Smooth muscle cell (in vitro differentiated cells): ENCODE data around the gene RHCG. TPM values are rescaled to one million over a fixed set of nuclear protein-coding genes. Genes with fewer than 3 reads are reported as not detected.

ENCODE experiments used
- DNase-seq: peaks from one replicate; lab custom pipeline; 2025; ENCODE audit not compliant: unreplicated experiment; lab: John Stamatoyannopoulos, UW
- H2AFZ ChIP-seq: fragments of 200-600 bp; sonication (generic); 2 replicates; pipeline ENCODE4 v1.6.0; 2016; ENCODE audit warnings: antibody characterized with exemption, low read depth, mild to moderate bottlenecking
- H3F3A ChIP-seq: fragments of 200-600 bp; sonication (generic); 2 replicates; pipeline ENCODE4 v1.6.0; 2017; ENCODE audit warnings: antibody characterized with exemption, low read depth
- H3K27ac ChIP-seq: fragments of 200-600 bp; sonication (generic); 2 replicates; pipeline ENCODE4 v1.5.1; 2016; ENCODE audit warnings: low read depth, mild to moderate bottlenecking
- H3K27me3 ChIP-seq: fragments of 200-600 bp; sonication (generic); 2 replicates; pipeline ENCODE4 v1.6.1; 2016; ENCODE audit warnings: low read depth, mild to moderate bottlenecking
- H3K36me3 ChIP-seq: fragments of 200-600 bp; sonication (generic); 2 replicates; pipeline ENCODE4 v1.5.1; 2016; ENCODE audit warnings: low read depth
- H3K4me1 ChIP-seq: fragments of 200-600 bp; sonication (generic); 2 replicates; pipeline ENCODE4 v1.5.1; 2016; ENCODE audit warnings: low read depth
- H3K4me2 ChIP-seq: fragments of 200-600 bp; sonication (generic); 2 replicates; pipeline ENCODE4 v1.6.0; 2016; ENCODE audit warnings: mild to moderate bottlenecking
- H3K4me3 ChIP-seq: fragments of 200-600 bp; sonication (generic); 2 replicates; pipeline ENCODE4 v1.5.1; 2016; ENCODE audit warnings: mild to moderate bottlenecking
- H3K79me2 ChIP-seq: fragments of 200-600 bp; sonication (generic); 2 replicates; pipeline ENCODE4 v1.6.0; 2016; ENCODE audit warnings: low read depth, mild to moderate bottlenecking
- H3K9ac ChIP-seq: fragments of 200-600 bp; sonication (generic); 2 replicates; pipeline ENCODE4 v1.6.0; 2016; ENCODE audit warnings: low read depth
- H3K9me3 ChIP-seq: fragments of 200-600 bp; sonication (generic); replicated peaks from 2 replicates; pipeline ENCODE4 v1.5.1; 2016; ENCODE audit warnings: low read depth
- H4K20me1 ChIP-seq: fragments of 200-600 bp; sonication (generic); 2 replicates; pipeline ENCODE4 v1.6.0; 2016; ENCODE audit warnings: low read depth
- CTCF ChIP-seq: fragments of 200-600 bp; sonication (generic); IDR thresholded peaks from 2 replicates; pipeline ENCODE4 v1.5.1; 2017; ENCODE audit warnings: borderline replicate concordance, mild to moderate bottlenecking, antibody characterized with exemption; ENCODE audit not compliant: insufficient read depth, poor library complexity, severe bottlenecking
- WGBS: methylation state at CpG from one replicate; pipeline ENCODE4 v1.1.7; 2016; ENCODE audit warnings: low lambda C conversion rate; 5-methylcytosine and 5-hydroxymethylcytosine counted together
- polyA plus RNA-seq: library from polyadenylated mRNA; unstranded; fragments of >200 nt; fragmentation: Nextera tagmentation; extraction: Ambion mirVana; gene quantifications from 2 replicates; pipeline ENCODE4 v1.2.1, GENCODE V29; 2016
- total RNA-seq: library from RNA; depleted of rRNA; stranded (reverse); fragments of >200 nt; gene quantifications from 2 replicates; pipeline ENCODE4 v1.2.3, GENCODE V29; 2014

Gene RHCG
- total and polyA plus RNA-seq, 2 experiments from 2014 or later: 10.9 to 12.0 TPM

- H3K9me3 ChIP-seq: no peaks in the 10 kb centered on the region
- peaks cover 18% of the 10 kb centered on the region for H3K27me3 ChIP-seq
- H4K20me1 ChIP-seq: no peaks in the 10 kb centered on the region
- H3K79me2 ChIP-seq: no peaks in the 10 kb centered on the region
- H3K4me2 ChIP-seq: no peak overlapping the region
- H2AFZ ChIP-seq: no peak overlapping the region
- peaks cover 7% of the 10 kb centered on the region for H3F3A ChIP-seq
- H3K4me1 ChIP-seq: no peaks in the 10 kb centered on the region
- WGBS: 81% methylated on average over 7 of the region's 7 CpGs
- H3K4me3 ChIP-seq: no peak overlapping the region
- TF ChIP-seq CTCF: no peak
- no peaks in the 10 kb centered on the region for H3K36me3 ChIP-seq
- DNase-seq: no peak
- no peak overlapping the region for H3K9ac ChIP-seq
- no peak overlapping the region for H3K27ac ChIP-seq
Measured at GRCh38 chr15:89502867-89503595, 6.6 kb upstream of the RHCG start.

GRCh38 chr15:89501646-89502045 is 5.3 kb upstream of the RHCG start:
- peaks cover 7% of the 10 kb centered on the region for H3F3A ChIP-seq
- no peaks in the 10 kb centered on the region for H3K79me2 ChIP-seq
- 93% methylated on average over 5 of the region's 5 CpGs for WGBS
- no peak for TF ChIP-seq CTCF
- no peak overlapping the region for H3K4me3 ChIP-seq
- no peaks in the 10 kb centered on the region for H3K36me3 ChIP-seq
- no peak overlapping the region for H2AFZ ChIP-seq
- no peak overlapping the region for H3K4me2 ChIP-seq
- no peaks in the 10 kb centered on the region for H3K9me3 ChIP-seq
- H3K27ac ChIP-seq: no peak overlapping the region
- no peak overlapping the region for H3K9ac ChIP-seq
- no peaks in the 10 kb centered on the region for H4K20me1 ChIP-seq
- DNase-seq: no peak
- H3K4me1 ChIP-seq: no peaks in the 10 kb centered on the region
- peaks cover 25% of the 10 kb centered on the region for H3K27me3 ChIP-seq

- DNase-seq: no peak
- no peaks in the 10 kb centered on the region for H4K20me1 ChIP-seq
- H3K27me3 ChIP-seq: peaks cover 35% of the 10 kb centered on the region
- no peaks in the 10 kb centered on the region for H3K9me3 ChIP-seq
- TF ChIP-seq CTCF: peak; percentile 21
- H3K36me3 ChIP-seq: no peaks in the 10 kb centered on the region
- H3K27ac ChIP-seq: no peak overlapping the region
- peaks cover 7% of the 10 kb centered on the region for H3F3A ChIP-seq
- no peaks in the 10 kb centered on the region for H3K79me2 ChIP-seq
- no peak overlapping the region for H3K9ac ChIP-seq
- H3K4me1 ChIP-seq: no peaks in the 10 kb centered on the region
- H3K4me2 ChIP-seq: no peak overlapping the region
- 80% methylated on average over 10 of the region's 10 CpGs for WGBS
- H2AFZ ChIP-seq: no peak overlapping the region
- H3K4me3 ChIP-seq: no peak overlapping the region
Measured at GRCh38 chr15:89500397-89501270, 4.3 kb upstream of the RHCG start.
